ENCODE measurements around the gene SPRYD3. TPM values are rescaled to one million over a fixed set of nuclear protein-coding genes. Genes with fewer than 3 reads are reported as not detected.
A peak's percentile ranks its signal among the peaks of the same experiment; 100 is the strongest.

Gene SPRYD3
- total and polyA plus RNA-seq, 2 of the 4 experiments (the other 2 are of a cell fraction): 25.6 to 27.8 TPM

GRCh38 chr12:53097564-53098353 is 18.6 kb upstream of the SPRYD3 start, which contains the start of gene IGFBP6:
TSS of gene IGFBP6 (plus strand) at chr12:53097667. CDS start at chr12:53097718, 51 bp downstream.
- H2AK9ac ChIP-seq (replicated peaks; ENCODE audit: low read depth, low read length, poor library complexity): peak within 1 kb of the TSS; percentile 100
- TF ChIP-seq USF2 (IDR thresholded peaks at IDR 0.05; ENCODE audit: low read depth, low read length) (0 out of 2 replicates have a peak, but pooled peaks have one; percentile 10), RAD21 (IDR thresholded peaks at IDR 0.05; ENCODE audit: low read length) (no peak), CHD1 (IDR thresholded peaks at IDR 0.05; ENCODE audit: low read depth, low read length) (no peak), MXI1 (IDR thresholded peaks at IDR 0.05; ENCODE audit: borderline replicate concordance, low read depth, low read length) (peak; percentile 48; the same call in 1 of the 2 replicates), MAFK (IDR thresholded peaks at IDR 0.05; ENCODE audit: low read depth, low read length) (no peak), RCOR1 (IDR thresholded peaks at IDR 0.05; ENCODE audit: insufficient replicate concordance, low read length) (no peak)

More at GRCh38 chr12:53097564-53098353, 18.6 kb upstream of the SPRYD3 start, which contains the start of gene IGFBP6:
- H3K23ac ChIP-seq (ENCODE audit: low read depth, low read length): peak within 1 kb of the TSS; percentile 96
- H3K9me3 ChIP-seq (ENCODE audit: control insufficient read depth, insufficient read depth, low read length): no peaks in the 10 kb centered on the region
- CTCF ChIA-PET: interaction anchor here (1.0 to 3.9 kb wide), 4 partner anchors 11 to 59 kb away, joined by 4 to 39 read pairs (median 6); partner anchors contain the start of gene SPRYD3
- peak within 1 kb of the TSS; percentile 98; the same call in 2 of the 3 replicates for H2BK15ac ChIP-seq (ENCODE audit: low read depth, low read length)
- peak within 1 kb of the TSS; percentile 94 for H3K27ac ChIP-seq (ENCODE audit: insufficient read depth, low read length)
- POLR2A ChIA-PET (ENCODE audit: unreplicated experiment): interaction anchor here (0.5 to 0.9 kb wide), 3 partner anchors 18 to 32 kb away, joined by 3 read pairs; partner anchors contain the start of gene SPRYD3
- 1% methylated on average over 28 of the region's 51 CpGs; no CpG with 5 or more reads in 1 of the 2 experiments for WGBS, 2 experiments (ENCODE audit: extremely low coverage in 2 of 2, insufficient read length in 1 of 2)
- no peaks in the 10 kb centered on the region for H4K20me1 ChIP-seq (ENCODE audit: insufficient read depth, low read length)
- H2BK20ac ChIP-seq (ENCODE audit: low read depth, low read length): peak within 1 kb of the TSS; percentile 94
- DNase-seq (peak; percentile 34), ATAC-seq (ENCODE audit: low read depth) (peak; percentile 48)
- H4K5ac ChIP-seq (ENCODE audit: low read depth, low read length): peak within 1 kb of the TSS; percentile 97
- no TSS peak for BruUV-seq (replicated peaks)
- no peaks in the 10 kb centered on the region for H3K27me3 ChIP-seq (ENCODE audit: control insufficient read depth, insufficient read depth, low read length)
- peaks cover 7% of the 10 kb centered on the region; the same call in 1 of the 2 replicates for H3K36me3 ChIP-seq (ENCODE audit: control insufficient read depth, insufficient read depth, low read length)
- H3K18ac ChIP-seq (ENCODE audit: low read depth, low read length): peak within 1 kb of the TSS; percentile 96
- peak within 1 kb of the TSS; percentile 84 to 96 for H4K8ac ChIP-seq (ENCODE audit: low read depth in 2 of 2, low read length in 2 of 2)
- H3K56ac ChIP-seq (ENCODE audit: extremely low read depth, insufficient read depth, low read length): peak within 1 kb of the TSS; percentile 98
- peak within 1 kb of the TSS; percentile 98 for H3K4me2 ChIP-seq (ENCODE audit: low read depth, low read length)
- peak within 1 kb of the TSS; percentile 89 for H2AFZ ChIP-seq (replicated peaks; ENCODE audit: low read length, poor library complexity)
- H3K14ac ChIP-seq (replicated peaks; ENCODE audit: low read depth, low read length): peak within 1 kb of the TSS; percentile 99
- peaks cover 32% of the 10 kb centered on the region for H3K4me1 ChIP-seq (ENCODE audit: control insufficient read depth, insufficient read depth, low read length)
- H3K4me3 ChIP-seq (ENCODE audit: insufficient read depth, low read depth, low read length): peak within 1 kb of the TSS; percentile 60
- H3K4ac ChIP-seq (ENCODE audit: low read depth, low read length): peak within 1 kb of the TSS; percentile 100
- peak within 1 kb of the TSS; percentile 95 for H2BK120ac ChIP-seq (ENCODE audit: low read depth, low read length)
- H2AK5ac ChIP-seq (ENCODE audit: low read depth, low read length): peak within 1 kb of the TSS; percentile 100
- peaks cover 0 to 38% of the 10 kb centered on the region in 2 experiments; a peak in 3 of 4 replicates for H3K79me1 ChIP-seq (ENCODE audit: low read depth in 1 of 2, low read length in 2 of 2)
- H2BK5ac ChIP-seq (ENCODE audit: low read depth, low read length, poor library complexity, severe bottlenecking): peak within 1 kb of the TSS; percentile 96
- H3K9me1 ChIP-seq (ENCODE audit: insufficient read depth, low read length): peaks cover 28% of the 10 kb centered on the region
- dilution Hi-C loops (cut with HindIII; ENCODE audit: low sequenced_read_pairs, unreplicated experiment) (no loop called here), in situ Hi-C loops (cut with MboI; ENCODE audit: low sequenced_read_pairs) (no loop called here), intact Hi-C loops (cut with micrococcal nuclease) (loop anchor here (2.0 kb wide), 1 partner anchor 83 kb away; the partner anchor contains the start of genes CSAD and ZNF740)
- peak within 1 kb of the TSS; percentile 81 for H3K9ac ChIP-seq (ENCODE audit: low read depth, low read length)
- peak within 1 kb of the TSS; percentile 96 for H4K91ac ChIP-seq (ENCODE audit: insufficient read depth, low read depth, low read length)

Measured in IMR-90 (cell line).